Measurements from ENCODE around the gene SUMO3. TPM values are rescaled to one million over a fixed set of nuclear protein-coding genes. Genes with fewer than 3 reads are reported as not detected.
A peak's percentile ranks its signal among the peaks of the same experiment; 100 is the strongest.

SUMO3 gene
- total RNA-seq, 2 experiments from 2014 or later, result 98.8 to 102 TPM

GRCh38 chr21:44845418-44846223 is 27.8 kb upstream of the SUMO3 start:
- Mint-ChIP-seq H3K36me3 (ENCODE audit: low read depth) (peaks cover 15% of the 10 kb centered on the region), H3K27me3 (ENCODE audit: low read depth) (no peaks in the 10 kb centered on the region), H3K9me3 (ENCODE audit: insufficient read depth) (no peaks in the 10 kb centered on the region), H3K4me3 (peak overlapping the region; percentile 45), H3K4me1 (ENCODE audit: low read depth) (peaks cover 19% of the 10 kb centered on the region), H3K27ac (no peak overlapping the region)
- ChIA-PET CTCF (interaction anchor here (0.7 to 1.6 kb wide), 11 partner anchors 9 to 87 kb away, joined by 3 to 6 read pairs (median 4); partner anchors contain the start of gene PTTG1IP), POLR2A (interaction anchor here (0.6 kb wide), 1 partner anchor 51 kb away, joined by 3 read pairs; no protein-coding TSS in a partner anchor)
- DNase-seq (peak; percentile 62), ATAC-seq (peak; percentile 84)

GRCh38 chr21:44844256-44844655 is 26.4 kb upstream of the SUMO3 start:
- no peak overlapping the region for H3K27ac Mint-ChIP-seq
- POLR2A ChIA-PET, result no interaction called here
- CTCF ChIA-PET, result no interaction called here
- H3K27me3 Mint-ChIP-seq (ENCODE audit: low read depth), result no peaks in the 10 kb centered on the region
- DNase-seq, result no peak
- H3K4me3 Mint-ChIP-seq, result no peak overlapping the region
- ATAC-seq, result no peak
- peaks cover 4% of the 10 kb centered on the region for H3K36me3 Mint-ChIP-seq (ENCODE audit: low read depth)
- peaks cover 19% of the 10 kb centered on the region for H3K4me1 Mint-ChIP-seq (ENCODE audit: low read depth)
- no peaks in the 10 kb centered on the region for H3K9me3 Mint-ChIP-seq (ENCODE audit: insufficient read depth)

GRCh38 chr21:44842721-44843445 is 25.0 kb upstream of the SUMO3 start:
- ATAC-seq (no peak), DNase-seq (no peak)
- Mint-ChIP-seq H3K9me3 (ENCODE audit: insufficient read depth) (no peaks in the 10 kb centered on the region), H3K4me3 (no peak overlapping the region), H3K27me3 (ENCODE audit: low read depth) (no peaks in the 10 kb centered on the region), H3K4me1 (ENCODE audit: low read depth) (peaks cover 19% of the 10 kb centered on the region), H3K27ac (no peak overlapping the region), H3K36me3 (ENCODE audit: low read depth) (no peaks in the 10 kb centered on the region)
- POLR2A ChIA-PET, result no interaction called here
- CTCF ChIA-PET, result no interaction called here

- ChIA-PET POLR2A (no interaction called here), CTCF (no interaction called here)
- peaks cover 17% of the 10 kb centered on the region for H3K4me1 Mint-ChIP-seq (ENCODE audit: low read depth)
- no peaks in the 10 kb centered on the region for H3K9me3 Mint-ChIP-seq (ENCODE audit: insufficient read depth)
- H3K4me3 Mint-ChIP-seq, result no peak overlapping the region
- no peak for ATAC-seq
- H3K27me3 Mint-ChIP-seq (ENCODE audit: low read depth), result no peaks in the 10 kb centered on the region
- no peak for DNase-seq
- H3K36me3 Mint-ChIP-seq (ENCODE audit: low read depth), result no peaks in the 10 kb centered on the region
- no peak overlapping the region for H3K27ac Mint-ChIP-seq
Measured at GRCh38 chr21:44842087-44842486, 24.2 kb upstream of the SUMO3 start.

- ATAC-seq (no peak), DNase-seq (no peak)
- no peaks in the 10 kb centered on the region for H3K36me3 Mint-ChIP-seq (ENCODE audit: low read depth)
- H3K27me3 Mint-ChIP-seq (ENCODE audit: low read depth), result no peaks in the 10 kb centered on the region
- ChIA-PET POLR2A (no interaction called here), CTCF (no interaction called here)
- peaks cover 8% of the 10 kb centered on the region for H3K4me1 Mint-ChIP-seq (ENCODE audit: low read depth)
- H3K27ac Mint-ChIP-seq, result no peak overlapping the region
- H3K4me3 Mint-ChIP-seq, result no peak overlapping the region
- no peaks in the 10 kb centered on the region for H3K9me3 Mint-ChIP-seq (ENCODE audit: insufficient read depth)
Measured at GRCh38 chr21:44840771-44841170, 22.9 kb upstream of the SUMO3 start.

GRCh38 chr21:44838951-44839350 is 21.1 kb upstream of the SUMO3 start:
- Mint-ChIP-seq H3K4me3 (no peak overlapping the region), H3K27ac (no peak overlapping the region), H3K4me1 (ENCODE audit: low read depth) (no peaks in the 10 kb centered on the region), H3K36me3 (ENCODE audit: low read depth) (no peaks in the 10 kb centered on the region), H3K27me3 (ENCODE audit: low read depth) (no peaks in the 10 kb centered on the region), H3K9me3 (ENCODE audit: insufficient read depth) (no peaks in the 10 kb centered on the region)
- DNase-seq (no peak), ATAC-seq (no peak)
- ChIA-PET CTCF (no interaction called here), POLR2A (no interaction called here)

- Mint-ChIP-seq H3K36me3 (ENCODE audit: low read depth) (no peaks in the 10 kb centered on the region), H3K27ac (no peak overlapping the region), H3K4me3 (no peak overlapping the region), H3K27me3 (ENCODE audit: low read depth) (no peaks in the 10 kb centered on the region), H3K4me1 (ENCODE audit: low read depth) (no peaks in the 10 kb centered on the region), H3K9me3 (ENCODE audit: insufficient read depth) (no peaks in the 10 kb centered on the region)
- POLR2A ChIA-PET, result no interaction called here
- no peak for DNase-seq
- CTCF ChIA-PET, result no interaction called here
- no peak for ATAC-seq
Measured at GRCh38 chr21:44838039-44838895, 20.4 kb upstream of the SUMO3 start.

- no peak for ATAC-seq
- no peak overlapping the region for H3K27ac Mint-ChIP-seq
- POLR2A ChIA-PET, result interaction anchor here (0.5 kb wide), 1 partner anchor 16 kb away, joined by 3 read pairs; no protein-coding TSS in a partner anchor
Measured at GRCh38 chr21:44837537-44837936, 19.7 kb upstream of the SUMO3 start.

GRCh38 chr21:44836666-44837471 is 19.0 kb upstream of the SUMO3 start:
- H3K4me3 Mint-ChIP-seq, result no peak overlapping the region
- H3K36me3 Mint-ChIP-seq (ENCODE audit: low read depth), result no peaks in the 10 kb centered on the region
- no peaks in the 10 kb centered on the region for H3K4me1 Mint-ChIP-seq (ENCODE audit: low read depth)
- H3K27ac Mint-ChIP-seq, result no peak overlapping the region
- DNase-seq (no peak), ATAC-seq (no peak)
- CTCF ChIA-PET, result no interaction called here
- POLR2A ChIA-PET, result interaction anchor here (0.5 kb wide), 1 partner anchor 15 kb away, joined by 3 read pairs; no protein-coding TSS in a partner anchor
- no peaks in the 10 kb centered on the region for H3K9me3 Mint-ChIP-seq (ENCODE audit: insufficient read depth)
- H3K27me3 Mint-ChIP-seq (ENCODE audit: low read depth), result no peaks in the 10 kb centered on the region

More at GRCh38 chr21:44837537-44837936, 19.7 kb upstream of the SUMO3 start:
- no peak overlapping the region for H3K4me3 Mint-ChIP-seq
- DNase-seq, result no peak
- no peaks in the 10 kb centered on the region for H3K4me1 Mint-ChIP-seq (ENCODE audit: low read depth)
- H3K27me3 Mint-ChIP-seq (ENCODE audit: low read depth), result no peaks in the 10 kb centered on the region
- H3K36me3 Mint-ChIP-seq (ENCODE audit: low read depth), result no peaks in the 10 kb centered on the region
- H3K9me3 Mint-ChIP-seq (ENCODE audit: insufficient read depth), result no peaks in the 10 kb centered on the region
- CTCF ChIA-PET, result no interaction called here

GRCh38 chr21:44836349-44836665 is 18.4 kb upstream of the SUMO3 start:
- no peak overlapping the region for H3K4me3 Mint-ChIP-seq
- peaks cover 2% of the 10 kb centered on the region for H3K4me1 Mint-ChIP-seq (ENCODE audit: low read depth)
- ChIA-PET CTCF (no interaction called here), POLR2A (no interaction called here)
- no peaks in the 10 kb centered on the region for H3K27me3 Mint-ChIP-seq (ENCODE audit: low read depth)
- no peak overlapping the region for H3K27ac Mint-ChIP-seq
- no peaks in the 10 kb centered on the region for H3K9me3 Mint-ChIP-seq (ENCODE audit: insufficient read depth)
- H3K36me3 Mint-ChIP-seq (ENCODE audit: low read depth), result no peaks in the 10 kb centered on the region
- DNase-seq (no peak), ATAC-seq (no peak)

GRCh38 chr21:44835647-44835973 is 17.7 kb upstream of the SUMO3 start:
- no peaks in the 10 kb centered on the region for H3K27me3 Mint-ChIP-seq (ENCODE audit: low read depth)
- H3K4me3 Mint-ChIP-seq, result no peak overlapping the region
- no peak overlapping the region for H3K27ac Mint-ChIP-seq
- peaks cover 6% of the 10 kb centered on the region for H3K4me1 Mint-ChIP-seq (ENCODE audit: low read depth)
- ATAC-seq (no peak), DNase-seq (no peak)
- no peaks in the 10 kb centered on the region for H3K36me3 Mint-ChIP-seq (ENCODE audit: low read depth)
- ChIA-PET CTCF (no interaction called here), POLR2A (no interaction called here)
- no peaks in the 10 kb centered on the region for H3K9me3 Mint-ChIP-seq (ENCODE audit: insufficient read depth)

All from activated CD8-positive, alpha-beta T cell treated with anti-CD3 and anti-CD28 coated beads, Interleukin-2, amount 10 ng/mL, durations not matched to agents 7 days and 5 days (primary cell).